HG03280 (cell line): ENCODE measurements around the gene RBMX.
"Not testable (repeated sequence)": the region's sequence is repeated elsewhere in the genome, so short reads cannot be mapped to it uniquely, and the experiment has no call there.

Experiments
- ATAC-seq: cut with Tn5 transposase; IDR thresholded peaks from one replicate; pipeline ENCODE4 v1.9.1; 2021; ENCODE audit warnings: mild to moderate bottlenecking, moderate library complexity; ENCODE audit not compliant: unreplicated experiment

Gene RBMX

DNA sequence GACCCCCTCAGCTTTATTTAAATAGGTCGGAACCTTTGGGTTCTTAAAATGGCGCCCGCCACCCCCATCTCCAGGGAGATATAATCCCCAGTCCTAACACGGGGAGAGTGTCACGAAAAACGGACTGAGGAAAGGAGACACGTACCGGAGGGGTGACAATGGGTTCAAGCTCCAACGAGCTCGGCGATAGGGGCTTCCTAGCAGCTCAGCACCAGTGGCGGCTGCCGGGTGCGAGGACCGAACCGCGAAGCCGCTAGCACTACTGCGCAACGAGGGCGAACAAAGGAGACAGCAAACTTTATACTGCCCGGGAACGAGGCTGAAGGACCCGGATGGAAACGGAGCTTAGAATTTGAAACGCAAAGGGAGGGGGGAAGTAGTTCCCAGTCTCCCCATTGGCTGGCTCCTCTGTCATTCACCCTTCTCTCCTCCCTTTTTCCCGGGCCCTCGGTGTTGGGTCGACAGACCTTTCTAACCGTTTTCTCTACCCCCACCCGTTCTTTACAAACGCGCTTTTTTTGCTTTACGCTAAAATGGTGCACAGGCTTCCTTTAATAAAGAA, at the start of gene RBMX:
Gene RBMX, minus strand, starts transcription at position 274 of the 562 bp plus-strand sequence. CDS start 1,298 bp downstream, outside the sequence.
- ATAC-seq = peak; percentile 95

DNA sequence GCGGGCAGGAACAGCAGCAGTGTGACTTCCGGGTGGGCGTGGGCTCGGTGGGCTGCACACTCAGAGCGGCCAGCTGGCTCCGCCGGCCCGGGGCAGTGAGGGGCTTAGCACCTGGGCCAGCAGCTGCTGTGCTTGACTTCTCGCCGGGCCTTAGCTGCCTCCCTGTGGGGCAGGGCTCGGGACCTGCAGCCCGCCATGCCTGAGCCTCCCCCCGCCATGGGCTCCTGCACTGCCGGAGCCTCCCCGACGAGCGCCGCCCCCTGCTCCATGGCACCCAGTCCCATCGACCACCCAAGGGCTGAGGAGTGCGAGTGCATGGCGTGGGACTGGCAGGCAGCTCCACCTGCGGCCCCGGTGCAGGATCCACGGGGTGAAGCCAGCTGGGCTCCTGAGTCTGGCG, 40.9 kb upstream of the RBMX start:
- ATAC-seq = not testable (repeated sequence)

DNA sequence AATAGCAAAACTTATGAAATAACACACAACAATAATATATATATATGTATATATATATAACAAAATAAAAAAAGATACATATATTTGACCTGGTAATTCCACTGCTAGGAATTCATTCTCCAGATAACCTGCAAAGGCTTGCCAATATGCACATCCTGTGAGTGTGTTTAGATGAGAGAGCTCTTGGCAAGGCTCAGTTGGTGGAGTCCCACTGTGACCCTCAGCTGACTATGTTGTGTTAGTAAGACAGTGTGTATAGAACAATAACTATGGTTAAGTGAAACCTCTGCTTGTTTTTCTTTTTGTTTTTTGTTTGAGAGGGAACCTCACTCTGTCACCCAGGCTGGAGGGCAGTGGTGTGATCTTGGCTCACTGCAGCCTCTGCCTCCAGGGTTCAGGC, 39.5 kb upstream of the RBMX start:
- ATAC-seq = no peak

DNA sequence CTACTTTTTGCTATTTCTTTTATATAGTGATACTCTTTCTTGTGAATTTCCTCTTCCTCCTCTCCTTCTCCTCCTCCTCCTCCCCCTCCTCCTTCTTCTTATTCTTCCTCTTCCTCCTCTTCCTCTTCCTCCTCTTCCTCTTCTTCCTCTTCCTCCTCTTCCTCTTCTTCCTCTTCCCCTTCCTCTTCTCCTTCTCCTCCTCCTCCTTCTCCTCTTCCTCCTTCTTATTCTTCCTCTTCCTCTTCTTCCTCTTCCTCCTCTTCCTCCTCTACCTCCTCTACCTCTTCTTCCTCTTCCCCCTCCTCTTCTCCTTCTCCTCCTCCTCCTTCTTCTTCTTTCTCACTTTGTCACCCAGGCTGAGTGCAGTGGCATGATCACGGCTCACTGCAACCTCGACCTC, 36.3 kb upstream of the RBMX start:
- ATAC-seq = no peak

DNA sequence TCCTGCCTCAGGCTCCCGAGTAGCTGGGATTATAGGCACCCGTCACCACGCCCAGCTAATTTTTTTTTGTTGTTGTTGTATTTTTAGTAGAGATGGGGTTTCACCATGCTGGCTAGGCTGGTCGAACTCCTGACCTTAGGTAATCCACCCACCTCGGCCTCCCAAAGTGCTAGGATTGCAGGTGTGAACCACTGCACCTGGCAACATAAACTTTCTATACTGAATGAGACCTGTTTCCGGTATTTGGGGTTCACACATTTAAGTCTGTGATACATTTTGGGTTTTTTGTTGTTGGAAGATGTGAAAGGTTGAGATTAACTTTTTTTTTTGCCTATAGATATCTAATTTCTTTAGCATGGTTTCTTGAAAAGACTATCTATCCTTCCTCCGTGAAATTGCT, 31.1 kb upstream of the RBMX start:
- ATAC-seq = not testable (repeated sequence)

DNA sequence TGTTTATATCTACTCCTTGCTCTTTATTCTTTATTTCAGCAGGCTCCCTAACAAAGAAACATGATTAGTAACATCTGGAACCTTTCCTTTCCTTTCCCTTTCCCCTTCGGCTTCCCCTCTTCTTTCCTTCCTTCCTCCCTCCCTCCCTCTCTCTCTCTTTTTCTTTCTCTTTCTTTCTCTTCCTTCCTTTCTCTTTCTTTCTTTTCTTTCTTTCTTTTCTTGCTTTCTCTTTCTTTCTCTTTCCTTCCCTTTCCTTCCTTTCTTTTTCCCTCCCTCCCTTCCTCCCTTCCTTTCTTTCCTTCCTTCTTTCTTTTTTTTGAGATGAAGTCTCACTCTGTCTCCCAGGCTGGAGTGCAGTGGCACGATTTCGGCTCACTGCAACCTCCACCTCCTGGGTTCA, 30.7 kb upstream of the RBMX start:
- ATAC-seq = no peak

DNA sequence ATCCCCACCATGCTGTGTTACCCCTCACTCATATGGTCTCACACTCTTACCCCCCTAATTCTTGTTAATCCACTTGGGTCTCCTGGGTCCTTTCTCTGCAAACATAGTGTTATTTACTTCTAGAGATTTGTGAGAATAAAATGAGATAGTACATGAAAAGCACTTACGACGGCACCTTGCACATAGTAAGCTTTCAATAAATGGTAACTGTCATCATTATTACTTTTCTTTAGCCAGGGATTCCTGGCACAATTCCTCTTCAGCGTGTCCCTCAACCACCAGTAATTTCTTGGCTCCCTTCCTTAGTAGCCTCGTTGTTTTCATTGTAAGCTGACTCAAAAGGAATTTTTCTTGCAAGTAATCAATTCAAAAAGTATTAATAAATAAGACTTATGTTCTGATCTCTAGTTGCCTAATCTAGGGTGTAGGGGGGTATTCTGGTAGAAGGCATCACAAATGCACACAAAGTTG, 30.1 kb upstream of the RBMX start:
- ATAC-seq = no peak

DNA sequence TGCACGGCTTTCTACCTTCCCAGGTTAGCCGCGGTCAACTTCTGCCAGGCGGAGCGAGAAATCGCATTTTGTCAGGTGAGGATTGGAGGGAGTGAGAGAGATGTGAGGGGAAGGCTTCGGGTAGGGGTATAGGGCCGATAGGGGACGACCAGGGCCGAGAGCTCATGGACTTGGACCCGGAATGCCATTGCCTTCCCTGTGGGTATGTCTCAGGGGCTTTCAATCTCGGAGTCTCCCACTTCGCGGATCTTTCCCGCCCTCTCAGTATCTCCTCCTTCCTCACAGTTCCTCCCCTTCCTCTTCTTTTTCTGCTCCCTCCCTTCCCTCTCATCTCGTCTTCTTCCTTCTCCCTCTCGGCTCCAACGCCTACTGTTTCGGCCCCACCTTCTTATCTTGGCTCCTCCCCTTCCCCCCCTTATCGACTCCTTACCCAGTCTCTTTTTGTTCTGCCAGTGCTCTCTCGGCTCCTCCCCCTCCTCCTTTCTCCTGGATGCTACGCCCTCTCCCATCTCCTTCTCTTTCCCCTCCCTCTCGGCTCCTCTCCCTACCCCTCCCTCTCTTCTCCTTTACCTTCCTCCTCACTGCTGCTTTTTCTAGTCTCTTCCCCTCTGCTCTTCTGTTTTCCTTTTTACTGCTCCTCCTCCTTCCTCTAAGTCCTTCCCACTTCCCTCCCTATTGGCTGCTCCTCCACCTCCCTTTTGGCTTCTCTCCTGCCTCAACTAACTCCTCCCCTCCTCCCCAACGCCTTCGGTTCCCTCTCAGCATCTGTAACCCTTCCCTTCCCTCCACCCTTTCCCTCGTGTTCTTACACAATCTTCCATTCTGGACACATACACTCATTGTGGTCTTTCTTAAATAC, 29.4 kb upstream of the RBMX start:
- peak; percentile 45 for ATAC-seq

DNA sequence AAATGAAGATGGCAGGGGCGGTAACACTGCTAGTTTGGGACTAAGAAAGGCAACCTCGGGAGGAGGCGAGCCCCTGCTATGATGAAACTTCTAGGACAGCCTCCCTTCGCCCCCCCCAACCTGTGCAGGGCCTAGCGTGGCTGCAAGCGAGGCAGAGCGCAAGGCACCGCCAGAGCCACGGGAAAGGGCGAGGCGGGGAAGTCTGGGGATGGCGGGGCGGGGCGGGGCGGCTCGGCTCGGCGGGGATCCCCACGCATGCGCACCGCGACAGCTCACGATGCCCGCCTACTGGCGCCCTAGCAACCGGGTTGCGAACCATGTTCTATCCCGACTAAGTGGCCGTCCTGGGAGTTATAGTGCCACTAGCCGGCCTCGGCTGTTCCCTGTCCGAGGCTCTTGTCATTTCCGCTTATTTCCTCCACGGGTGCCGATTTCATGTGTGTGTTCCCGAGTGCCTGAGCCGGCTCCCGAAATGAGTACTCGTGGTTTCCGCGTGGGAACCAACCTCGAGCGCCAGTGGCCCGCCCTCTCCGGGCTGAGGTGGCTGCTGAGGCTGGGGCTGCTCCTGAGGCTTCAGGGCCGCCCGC, 28.7 kb upstream of the RBMX start:
- ATAC-seq = peak; percentile 77

DNA sequence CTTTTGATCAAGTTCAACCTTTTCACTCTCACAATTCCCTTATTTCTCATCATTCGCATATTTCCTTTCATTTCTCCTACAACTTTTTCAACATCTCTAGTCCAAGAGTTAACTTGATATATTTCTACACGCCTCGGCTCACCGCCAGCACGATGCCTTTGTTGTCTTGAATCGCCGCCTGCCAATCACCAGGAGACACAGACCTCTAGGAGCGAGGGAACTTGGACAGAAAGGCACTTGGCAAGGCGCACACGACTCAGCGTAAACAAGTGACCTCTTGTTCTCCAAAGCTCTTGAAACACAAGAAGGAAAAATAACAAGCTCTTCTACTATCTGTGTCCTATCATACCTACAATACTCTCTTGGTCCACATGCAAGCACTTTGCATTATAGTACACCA, 27.1 kb upstream of the RBMX start:
- no peak for ATAC-seq

DNA sequence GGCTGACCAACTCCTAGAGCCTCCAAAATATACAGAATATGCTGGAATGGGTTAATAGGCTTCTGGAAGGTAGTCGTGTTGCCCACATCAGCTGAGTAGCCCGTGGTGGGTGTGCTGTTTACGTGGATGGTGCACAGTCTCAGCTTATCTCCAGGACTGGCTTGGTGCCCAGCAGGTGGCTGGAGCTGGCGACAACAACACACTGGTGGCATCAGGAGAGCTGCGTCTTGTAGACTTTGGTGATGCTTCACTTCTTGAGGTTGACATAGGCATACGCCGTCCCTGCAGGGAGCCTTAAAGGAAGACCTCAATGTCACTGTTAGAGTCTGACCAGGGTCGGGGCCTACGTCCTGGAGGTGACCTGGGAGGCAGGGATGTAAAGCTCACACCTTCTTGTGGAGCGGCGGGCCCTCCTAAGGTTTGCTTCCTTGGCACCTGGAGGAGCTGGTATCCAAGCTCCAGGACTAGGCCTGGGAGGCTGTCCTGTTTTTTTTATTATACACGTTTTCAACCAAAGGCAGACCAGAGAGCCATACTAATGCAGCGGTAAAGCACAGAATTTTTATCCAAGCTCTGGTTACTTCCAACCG, 26.5 kb upstream of the RBMX start:
- no peak for ATAC-seq

DNA sequence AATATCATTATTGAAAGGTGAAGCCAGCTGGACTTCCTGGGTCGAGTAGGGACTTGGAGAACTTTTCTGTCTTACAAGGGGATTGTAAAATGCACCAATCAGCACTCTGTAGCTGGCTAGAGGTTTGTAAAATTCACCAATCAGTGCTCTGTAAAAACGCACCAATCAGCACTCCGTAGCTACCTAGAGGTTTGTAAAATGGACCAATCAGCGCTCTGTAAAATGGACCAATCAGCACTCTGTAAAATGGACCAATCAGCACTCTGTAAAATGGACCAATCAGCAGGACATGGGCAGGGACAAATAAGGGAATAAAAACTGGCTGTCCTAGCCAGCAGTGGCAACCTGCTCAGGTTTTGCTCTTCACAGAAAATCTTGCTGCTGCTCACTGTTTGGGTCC, 23.5 kb upstream of the RBMX start:
- not testable (repeated sequence) for ATAC-seq

DNA sequence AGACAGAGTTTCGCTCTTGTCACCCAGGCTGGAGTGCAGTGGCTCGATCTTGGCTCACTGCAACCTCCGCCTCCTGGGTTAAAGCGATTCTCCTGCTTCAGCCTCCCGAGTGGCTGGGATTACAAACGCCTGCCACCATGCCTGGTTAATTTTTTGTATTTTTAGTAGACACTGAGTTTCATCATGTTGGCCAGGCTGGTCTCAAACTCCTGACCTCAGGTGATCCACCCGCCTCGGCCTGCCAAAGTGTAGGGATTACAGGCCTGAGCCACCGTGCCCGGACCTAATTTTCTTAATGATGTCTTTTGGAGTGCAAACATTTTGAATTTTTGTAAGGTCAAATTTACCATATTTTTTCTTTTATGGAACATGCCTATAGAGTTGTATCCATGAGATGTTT, 19.5 kb upstream of the RBMX start:
- not testable (repeated sequence) for ATAC-seq

DNA sequence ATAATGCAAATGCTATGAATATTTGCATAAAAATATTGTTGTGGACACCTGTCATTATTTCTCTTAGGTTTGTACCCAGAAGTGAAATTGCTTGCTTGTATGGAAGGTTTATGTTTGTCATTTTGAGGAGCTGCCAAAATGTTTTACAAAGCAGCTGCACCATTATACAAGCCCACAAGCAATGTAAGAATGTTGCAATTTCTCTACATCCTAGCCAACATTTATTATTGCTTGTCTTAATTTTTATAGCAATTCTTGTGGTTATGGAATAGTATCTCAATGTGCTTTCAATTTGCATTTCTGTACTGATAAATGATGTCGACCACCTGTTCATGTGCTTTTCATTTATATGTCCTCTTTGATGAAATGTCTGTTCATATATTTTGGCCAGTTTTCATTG, 18.7 kb upstream of the RBMX start:
- ATAC-seq = no peak

DNA sequence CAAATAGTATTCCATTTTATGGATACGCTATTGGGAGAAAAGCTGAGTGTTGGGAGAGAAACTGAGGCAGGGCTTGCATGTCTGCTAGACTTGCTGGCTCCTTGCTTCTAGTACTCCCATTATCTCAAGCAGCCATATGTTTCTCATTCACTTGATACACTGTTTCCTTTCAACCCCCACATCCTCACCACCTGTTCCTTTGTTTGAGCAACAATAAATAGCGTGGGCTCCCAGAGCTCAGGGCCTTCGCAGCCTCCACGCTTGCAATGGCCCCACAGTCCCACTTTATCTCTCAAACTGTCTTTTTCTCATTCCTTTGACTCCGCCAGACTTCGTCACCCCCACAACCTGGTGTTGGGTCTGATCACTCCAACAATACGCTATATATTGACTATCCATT, 18.2 kb upstream of the RBMX start:
- ATAC-seq = not testable (repeated sequence)

DNA sequence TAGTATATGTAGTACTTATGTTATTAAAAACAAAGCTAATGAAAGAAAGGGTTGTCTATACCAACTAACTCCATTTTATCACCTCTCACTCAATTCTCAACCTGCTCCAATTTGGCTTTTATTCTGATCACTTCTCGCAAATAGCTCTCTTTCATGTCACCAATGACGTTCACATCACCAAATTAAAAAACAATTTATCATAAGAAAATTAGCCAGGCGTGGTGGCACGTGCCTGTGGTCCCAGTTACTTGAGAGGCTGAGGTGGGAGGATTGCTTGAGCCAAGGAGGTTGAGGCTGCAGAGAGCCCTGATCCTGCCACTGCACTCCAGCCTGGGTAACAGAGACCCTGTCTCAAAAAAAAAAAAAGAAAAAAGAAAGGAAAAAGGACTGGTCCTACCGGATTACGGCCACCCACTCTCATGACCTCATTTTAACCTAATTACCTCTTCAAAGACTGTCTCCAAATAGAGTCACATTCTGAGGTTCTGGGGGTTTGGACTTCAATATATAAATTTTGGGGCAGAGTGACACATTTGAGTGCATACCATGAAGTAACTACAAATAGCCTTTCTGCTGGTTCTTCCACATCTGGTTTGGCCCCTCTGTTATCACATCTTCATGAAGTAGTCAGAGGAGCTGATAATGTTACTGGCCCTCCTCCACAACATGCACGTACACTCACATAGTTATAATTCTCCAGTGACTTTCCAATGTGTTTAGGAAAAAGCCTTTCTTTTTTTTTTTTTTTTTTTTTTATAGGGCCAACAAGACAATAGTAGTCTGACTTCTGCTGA, 15.8 kb upstream of the RBMX start:
- ATAC-seq = no peak

DNA sequence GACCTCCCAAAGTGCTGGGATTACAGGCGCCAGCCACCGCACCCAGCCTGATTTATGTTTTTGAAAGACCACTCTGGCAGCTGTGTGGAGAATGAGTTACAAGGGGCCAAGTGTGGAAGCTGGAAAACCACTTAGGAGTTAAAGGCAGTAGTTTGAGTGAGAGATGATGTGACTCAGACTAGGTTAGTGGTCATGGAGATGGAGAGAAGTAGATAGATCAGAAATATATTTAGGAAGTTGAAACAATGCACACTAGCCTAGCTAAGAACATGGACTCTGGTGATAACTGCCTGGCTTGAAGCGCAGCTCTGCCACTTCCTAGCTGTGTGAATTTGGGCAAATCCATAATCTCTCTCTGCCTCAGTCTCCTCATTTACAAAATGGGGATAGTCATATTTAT, 11.9 kb upstream of the RBMX start:
- ATAC-seq = no peak

DNA sequence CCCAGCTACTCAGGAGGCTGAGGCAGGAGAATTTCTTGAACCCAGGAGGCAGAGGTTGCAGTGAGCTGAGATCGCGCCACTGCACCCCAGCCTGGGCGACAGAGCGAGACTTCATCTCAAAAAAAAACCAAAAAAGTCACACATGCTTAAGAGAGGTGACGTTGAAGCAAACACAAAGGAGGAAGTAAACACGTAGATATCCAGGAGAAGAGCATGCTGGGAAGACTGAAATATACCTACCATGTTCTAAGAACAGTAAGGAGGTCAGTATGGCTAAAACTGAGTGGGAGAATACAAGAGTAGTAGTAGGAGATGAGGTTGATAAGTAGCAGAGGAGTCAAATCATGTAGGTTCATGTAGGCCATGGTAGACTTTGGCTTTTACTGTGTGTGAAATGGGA, 10.1 kb upstream of the RBMX start:
- not testable (repeated sequence) for ATAC-seq

DNA sequence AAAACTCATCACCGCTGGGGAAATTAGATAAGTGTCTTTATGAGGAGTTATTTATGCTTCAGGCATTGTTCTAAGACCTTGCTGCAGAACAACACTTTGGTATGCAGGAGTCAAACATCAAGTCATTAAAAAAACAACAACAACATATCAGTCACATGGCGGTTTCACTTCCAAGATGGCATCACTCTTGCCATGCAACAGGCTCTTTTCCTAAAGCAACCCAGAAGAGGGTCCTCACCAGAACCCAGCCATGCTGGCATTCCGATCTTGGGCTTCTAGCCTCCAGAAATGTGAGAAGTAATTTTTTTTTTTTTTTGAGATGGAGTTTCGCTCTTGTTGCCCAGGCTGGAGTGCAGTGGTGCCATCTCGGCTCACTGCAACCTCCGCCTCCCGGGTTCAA, 8.7 kb upstream of the RBMX start:
- ATAC-seq = no peak

DNA sequence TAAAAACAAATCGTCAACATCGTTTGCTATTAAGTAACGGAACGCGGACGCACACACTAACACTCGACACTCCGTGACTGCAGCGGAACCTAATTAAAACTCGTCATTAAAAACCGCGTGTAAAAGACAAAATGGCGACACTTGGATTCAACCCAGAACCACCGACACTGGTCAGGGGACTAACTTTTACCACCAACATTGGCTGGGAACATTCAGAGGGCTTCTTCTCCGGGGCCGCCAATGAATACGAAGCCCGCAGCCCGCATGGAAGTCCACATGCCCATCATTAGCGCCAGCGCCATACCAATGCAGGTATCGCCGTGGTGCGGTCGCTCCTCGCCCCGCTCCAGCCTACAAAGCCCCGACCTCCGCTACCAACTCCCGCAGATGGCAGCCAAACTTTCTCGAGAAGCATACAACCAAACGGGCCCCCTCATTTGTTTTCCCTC, 498 bp downstream of the RBMX start:
- no peak for ATAC-seq
